Measurements from ENCODE around the gene TMEM235.

DNA sequence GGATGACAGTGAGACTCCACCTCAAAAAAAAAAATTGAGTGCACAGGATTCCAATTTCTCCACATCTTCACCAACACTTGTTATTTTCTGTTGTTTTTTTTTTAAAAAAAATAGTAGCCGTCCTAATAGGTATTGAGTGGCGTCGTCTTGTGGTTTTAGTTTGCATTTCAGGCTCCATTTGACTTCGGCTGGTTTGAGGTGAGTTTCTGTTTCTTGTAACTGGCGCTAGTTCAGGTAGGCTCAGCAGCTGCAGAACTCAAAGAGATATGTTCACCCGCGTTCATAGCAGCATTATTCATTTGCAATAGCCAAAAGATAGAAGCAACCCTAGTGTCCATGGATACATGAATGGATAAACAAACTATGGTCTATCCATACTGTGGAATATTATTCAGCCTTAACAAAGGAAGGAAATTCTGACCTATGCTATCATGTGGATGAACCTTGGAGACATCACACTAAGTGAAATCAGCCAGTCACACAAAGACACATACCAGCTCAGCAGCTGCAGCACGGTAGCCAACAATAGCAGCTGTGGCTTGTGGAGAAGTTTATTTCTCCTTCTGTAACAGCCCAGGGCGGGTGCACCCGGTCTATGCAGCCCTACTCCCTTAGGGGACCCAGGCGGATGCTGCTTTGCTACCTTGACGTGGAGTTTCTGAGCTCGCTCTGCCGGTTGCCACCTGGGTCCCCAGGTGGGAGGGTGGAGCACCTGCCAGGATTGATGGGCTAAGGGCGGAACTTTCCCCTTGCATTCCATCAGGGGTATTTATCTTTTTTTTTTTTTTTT, 44.9 kb downstream of the TMEM235 start:
- TF ChIP-seq, protein P1, sequence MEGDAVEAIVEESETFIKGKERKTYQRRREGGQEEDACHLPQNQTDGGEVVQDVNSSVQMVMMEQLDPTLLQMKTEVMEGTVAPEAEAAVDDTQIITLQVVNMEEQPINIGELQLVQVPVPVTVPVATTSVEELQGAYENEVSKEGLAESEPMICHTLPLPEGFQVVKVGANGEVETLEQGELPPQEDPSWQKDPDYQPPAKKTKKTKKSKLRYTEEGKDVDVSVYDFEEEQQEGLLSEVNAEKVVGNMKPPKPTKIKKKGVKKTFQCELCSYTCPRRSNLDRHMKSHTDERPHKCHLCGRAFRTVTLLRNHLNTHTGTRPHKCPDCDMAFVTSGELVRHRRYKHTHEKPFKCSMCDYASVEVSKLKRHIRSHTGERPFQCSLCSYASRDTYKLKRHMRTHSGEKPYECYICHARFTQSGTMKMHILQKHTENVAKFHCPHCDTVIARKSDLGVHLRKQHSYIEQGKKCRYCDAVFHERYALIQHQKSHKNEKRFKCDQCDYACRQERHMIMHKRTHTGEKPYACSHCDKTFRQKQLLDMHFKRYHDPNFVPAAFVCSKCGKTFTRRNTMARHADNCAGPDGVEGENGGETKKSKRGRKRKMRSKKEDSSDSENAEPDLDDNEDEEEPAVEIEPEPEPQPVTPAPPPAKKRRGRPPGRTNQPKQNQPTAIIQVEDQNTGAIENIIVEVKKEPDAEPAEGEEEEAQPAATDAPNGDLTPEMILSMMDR (tag by site-specific recombination; IDR thresholded peaks at IDR 0.05) = no peak
- TF ChIP-seq MZF1 (tag by site-specific recombination; IDR thresholded peaks at IDR 0.05; ENCODE audit: borderline replicate concordance) = no peak
- TF ChIP-seq ZNF350 (tag by site-specific recombination; IDR thresholded peaks at IDR 0.05) = no peak
- no peak for TF ChIP-seq ZNF501 (tag by site-specific recombination; IDR thresholded peaks at IDR 0.05)
- TF ChIP-seq, protein P2, sequence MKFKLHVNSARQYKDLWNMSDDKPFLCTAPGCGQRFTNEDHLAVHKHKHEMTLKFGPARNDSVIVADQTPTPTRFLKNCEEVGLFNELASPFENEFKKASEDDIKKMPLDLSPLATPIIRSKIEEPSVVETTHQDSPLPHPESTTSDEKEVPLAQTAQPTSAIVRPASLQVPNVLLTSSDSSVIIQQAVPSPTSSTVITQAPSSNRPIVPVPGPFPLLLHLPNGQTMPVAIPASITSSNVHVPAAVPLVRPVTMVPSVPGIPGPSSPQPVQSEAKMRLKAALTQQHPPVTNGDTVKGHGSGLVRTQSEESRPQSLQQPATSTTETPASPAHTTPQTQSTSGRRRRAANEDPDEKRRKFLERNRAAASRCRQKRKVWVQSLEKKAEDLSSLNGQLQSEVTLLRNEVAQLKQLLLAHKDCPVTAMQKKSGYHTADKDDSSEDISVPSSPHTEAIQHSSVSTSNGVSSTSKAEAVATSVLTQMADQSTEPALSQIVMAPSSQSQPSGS (tag by site-specific recombination; IDR thresholded peaks at IDR 0.05; ENCODE audit: low read depth) = no peak
- TF ChIP-seq, protein P3, sequence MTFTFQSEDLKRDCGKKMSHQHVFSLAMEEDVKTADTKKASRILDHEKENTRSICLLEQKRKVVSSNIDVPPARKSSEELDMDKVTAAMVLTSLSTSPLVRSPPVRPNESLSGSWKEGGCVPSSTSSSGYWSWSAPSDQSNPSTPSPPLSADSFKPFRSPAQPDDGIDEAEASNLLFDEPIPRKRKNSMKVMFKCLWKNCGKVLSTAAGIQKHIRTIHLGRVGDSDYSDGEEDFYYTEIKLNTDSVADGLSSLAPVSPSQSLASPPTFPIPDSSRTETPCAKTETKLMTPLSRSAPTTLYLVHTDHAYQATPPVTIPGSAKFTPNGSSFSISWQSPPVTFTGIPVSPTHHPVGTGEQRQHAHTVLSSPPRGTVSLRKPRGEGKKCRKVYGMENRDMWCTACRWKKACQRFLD (tag by site-specific recombination; IDR thresholded peaks at IDR 0.05) = no peak
- TF ChIP-seq, protein P4, sequence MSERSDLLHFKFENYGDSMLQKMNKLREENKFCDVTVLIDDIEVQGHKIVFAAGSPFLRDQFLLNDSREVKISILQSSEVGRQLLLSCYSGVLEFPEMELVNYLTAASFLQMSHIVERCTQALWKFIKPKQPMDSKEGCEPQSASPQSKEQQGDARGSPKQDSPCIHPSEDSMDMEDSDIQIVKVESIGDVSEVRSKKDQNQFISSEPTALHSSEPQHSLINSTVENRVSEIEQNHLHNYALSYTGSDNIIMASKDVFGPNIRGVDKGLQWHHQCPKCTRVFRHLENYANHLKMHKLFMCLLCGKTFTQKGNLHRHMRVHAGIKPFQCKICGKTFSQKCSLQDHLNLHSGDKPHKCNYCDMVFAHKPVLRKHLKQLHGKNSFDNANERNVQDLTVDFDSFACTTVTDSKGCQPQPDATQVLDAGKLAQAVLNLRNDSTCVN (tag by site-specific recombination; optimal IDR thresholded peaks at IDR 0.05) = no peak
- no peak for TF ChIP-seq ZNF138 (tag by site-specific recombination; IDR thresholded peaks at IDR 0.05; ENCODE audit: borderline replicate concordance)
- TF ChIP-seq MYNN (tag by site-specific recombination; IDR thresholded peaks at IDR 0.05; ENCODE audit: borderline replicate concordance) = no peak

Measured in HEK293 (cell line).